IPS-18c (cell line): ENCODE data around the gene CRYGN.

Experiments
- H3K4me3 ChIP-seq: 2 replicates; pipeline ENCODE4 v1.7.0; 2013; ENCODE audit warnings: low read depth, mild to moderate bottlenecking, low read length, moderate library complexity; ENCODE audit not compliant: insufficient read depth
- H3K9me3 ChIP-seq: one replicate; pipeline ENCODE4 v1.6.1; 2013; ENCODE audit warnings: mild to moderate bottlenecking, low read length, moderate library complexity; ENCODE audit not compliant: control insufficient read depth, insufficient read depth

The CRYGN gene

DNA sequence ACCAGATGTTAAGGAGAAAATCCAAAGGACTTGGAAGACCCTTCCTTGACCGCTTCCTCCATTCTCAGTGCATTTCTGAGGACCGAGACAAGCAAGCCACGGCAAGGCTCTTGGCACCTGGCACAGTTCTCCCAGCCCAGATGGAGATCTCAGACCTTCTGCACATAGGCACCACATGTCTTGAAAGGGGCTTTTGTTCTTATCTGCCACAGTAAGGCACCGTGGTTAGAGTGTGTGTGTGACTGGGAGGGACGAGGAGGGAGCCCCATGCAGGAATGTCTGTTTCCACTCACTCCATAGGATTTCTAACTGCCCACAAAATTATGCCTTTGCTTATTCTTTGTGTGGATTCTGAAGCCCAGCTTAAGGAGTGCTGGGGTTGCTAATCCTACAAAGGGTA, 19.8 kb downstream of the CRYGN start:
- H3K4me3 ChIP-seq = no peak overlapping the region
- no peaks in the 10 kb centered on the region for H3K9me3 ChIP-seq

DNA sequence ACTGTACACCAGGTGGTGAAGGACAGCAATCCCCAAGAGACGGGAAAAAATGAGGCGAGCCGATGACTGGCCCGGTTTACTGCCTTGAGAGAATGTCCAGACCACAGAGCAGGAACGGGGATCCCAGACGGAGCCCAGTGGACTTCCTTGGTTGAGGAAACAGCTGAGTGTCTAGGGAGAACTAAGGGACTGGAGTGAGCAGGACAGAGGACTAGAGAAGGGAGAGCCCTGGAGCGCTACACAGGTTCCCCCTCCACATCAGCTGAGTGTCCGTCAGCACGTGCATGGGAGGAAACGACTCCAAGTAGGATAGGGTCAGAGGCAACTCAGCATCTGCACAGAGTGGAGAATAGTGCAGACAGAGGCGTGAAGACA, 23.0 kb downstream of the CRYGN start:
- Histone ChIP-seq H3K4me3 (no peak overlapping the region), H3K9me3 (no peaks in the 10 kb centered on the region)

DNA sequence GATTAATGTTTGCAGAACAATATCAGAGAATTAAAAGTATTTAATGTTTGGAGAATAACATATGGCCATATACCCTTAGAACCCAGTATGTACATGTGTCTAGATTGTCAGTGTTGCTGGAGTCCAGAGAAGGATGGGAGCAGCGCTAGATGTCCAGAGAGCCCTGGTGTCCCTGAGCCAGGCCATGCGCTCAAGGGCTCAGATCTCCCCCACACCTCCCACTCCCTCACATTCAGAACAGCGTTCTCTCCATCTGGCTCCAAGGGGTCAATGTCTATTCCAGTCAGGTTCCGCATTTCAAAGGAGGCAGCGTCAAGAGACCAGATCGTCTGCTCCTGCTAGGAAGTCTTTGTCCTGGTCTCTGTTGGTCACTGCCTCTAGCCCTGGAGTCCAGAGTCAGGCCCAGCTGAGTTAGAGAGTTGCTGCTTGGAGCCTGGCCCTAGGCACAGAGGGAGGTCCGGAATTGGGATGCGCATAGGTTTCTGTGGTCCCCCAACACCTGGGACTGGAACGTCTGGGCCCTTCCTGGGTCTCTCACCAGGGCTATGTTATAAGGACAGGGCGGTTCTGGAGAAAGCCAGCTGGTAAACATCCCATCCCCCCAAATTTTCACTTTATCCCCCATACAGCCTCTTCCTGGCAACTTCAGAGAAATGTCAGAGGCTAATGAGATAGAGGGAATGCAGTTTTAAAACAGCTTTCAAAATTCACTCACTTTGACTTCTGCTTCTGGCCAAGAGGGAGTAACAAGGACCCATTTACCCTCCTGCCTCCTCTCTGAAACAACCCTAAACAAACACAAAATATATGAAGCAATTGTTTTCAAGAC, 23.6 kb downstream of the CRYGN start:
- H3K4me3 ChIP-seq = no peak overlapping the region
- H3K9me3 ChIP-seq = no peaks in the 10 kb centered on the region

DNA sequence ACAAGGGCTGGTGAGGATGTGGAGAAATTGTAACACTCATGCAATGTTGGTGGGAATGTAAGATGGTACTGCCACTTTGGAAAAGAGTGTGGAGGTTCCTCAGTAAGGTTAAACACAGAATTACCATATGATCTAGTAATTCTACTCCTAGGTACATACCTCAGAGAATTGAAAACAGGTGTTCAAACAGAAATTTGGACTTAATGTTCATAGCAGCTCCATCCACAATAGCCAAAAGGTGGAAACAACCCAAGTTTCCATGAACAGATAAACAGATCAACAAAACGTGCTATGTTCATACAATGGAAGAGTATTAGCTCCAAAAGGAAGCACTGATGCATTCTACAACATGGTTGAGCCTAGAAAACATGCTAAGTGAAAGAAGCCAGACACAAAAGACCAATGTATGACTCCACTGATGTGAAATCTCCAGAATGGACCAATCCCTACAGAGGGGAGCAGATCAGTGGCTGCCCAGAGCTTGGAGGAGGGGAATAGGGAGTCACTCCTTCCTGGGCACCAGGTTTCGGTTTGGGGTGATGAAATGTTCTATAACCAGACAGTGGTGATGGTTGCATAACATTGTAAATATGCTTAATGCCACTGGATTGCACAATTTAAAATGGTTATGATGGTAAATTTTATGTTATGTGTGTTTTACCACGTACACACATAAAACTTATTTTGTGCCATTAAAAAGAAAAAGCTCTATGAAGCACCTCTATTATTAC, 24.4 kb downstream of the CRYGN start:
- H3K9me3 ChIP-seq = no peaks in the 10 kb centered on the region
- no peak overlapping the region for H3K4me3 ChIP-seq

DNA sequence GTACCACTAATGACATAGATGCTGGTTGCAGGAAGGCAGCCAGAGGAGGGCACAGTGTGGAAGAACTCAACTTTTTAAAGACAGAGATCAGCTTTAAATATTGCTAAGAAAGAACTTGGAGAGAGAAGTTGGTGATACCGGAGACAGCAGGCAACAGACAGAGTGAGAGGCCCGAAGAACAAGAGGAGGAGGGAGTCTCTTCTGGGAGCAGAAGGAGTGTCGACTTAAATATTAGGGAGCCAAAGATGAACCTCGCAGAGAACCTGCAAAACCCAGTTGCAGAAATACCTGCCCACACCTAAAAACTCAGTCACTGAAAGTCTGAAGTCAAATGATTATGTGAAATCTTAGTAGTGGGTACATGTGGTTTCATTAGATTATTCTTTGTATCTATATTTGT, 26.7 kb downstream of the CRYGN start:
- Histone ChIP-seq H3K4me3 (no peak overlapping the region), H3K9me3 (no peaks in the 10 kb centered on the region)

DNA sequence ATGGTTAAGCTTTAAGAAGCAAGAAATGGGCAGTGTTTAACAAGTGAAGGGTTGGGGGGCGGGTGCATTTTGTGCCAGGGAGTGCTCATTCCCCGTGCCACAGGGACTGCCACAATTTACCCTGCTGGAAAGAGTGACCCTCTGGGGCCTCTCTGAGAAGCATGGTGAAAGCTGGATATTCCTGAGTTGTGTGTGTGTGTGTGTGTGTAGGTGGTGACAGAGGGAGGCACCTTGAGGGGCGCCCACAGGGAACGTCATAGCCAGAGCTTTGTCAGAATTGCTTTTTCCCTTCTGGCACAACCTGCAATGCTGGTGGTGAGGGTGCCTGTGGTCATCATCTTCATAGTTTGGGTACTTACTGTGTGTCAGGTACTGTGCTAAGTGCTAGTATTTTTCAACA, 27.6 kb downstream of the CRYGN start:
- H3K4me3 ChIP-seq = no peak overlapping the region
- no peaks in the 10 kb centered on the region for H3K9me3 ChIP-seq

DNA sequence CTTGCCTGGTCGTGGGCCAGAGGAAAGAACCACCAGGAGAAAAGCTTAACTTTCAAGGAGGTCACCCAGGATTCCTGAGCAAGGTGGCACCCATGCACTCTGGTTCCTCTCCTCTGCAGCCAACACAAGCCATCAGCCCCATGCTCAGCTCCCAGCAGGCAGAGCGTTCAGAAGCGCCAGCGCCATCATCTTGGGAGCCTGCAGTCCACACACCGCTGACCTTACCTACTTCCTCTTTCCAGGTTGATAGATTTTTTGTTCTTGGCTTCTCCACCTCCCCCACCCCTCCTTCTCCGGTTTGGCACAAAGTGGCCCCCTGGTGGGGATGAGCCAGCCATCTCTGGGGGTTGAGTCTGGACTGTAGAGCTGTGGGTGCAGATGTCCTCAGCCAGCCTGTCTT, 28.4 kb downstream of the CRYGN start:
- peak overlapping the region; percentile 85 for H3K4me3 ChIP-seq
- no peaks in the 10 kb centered on the region for H3K9me3 ChIP-seq

DNA sequence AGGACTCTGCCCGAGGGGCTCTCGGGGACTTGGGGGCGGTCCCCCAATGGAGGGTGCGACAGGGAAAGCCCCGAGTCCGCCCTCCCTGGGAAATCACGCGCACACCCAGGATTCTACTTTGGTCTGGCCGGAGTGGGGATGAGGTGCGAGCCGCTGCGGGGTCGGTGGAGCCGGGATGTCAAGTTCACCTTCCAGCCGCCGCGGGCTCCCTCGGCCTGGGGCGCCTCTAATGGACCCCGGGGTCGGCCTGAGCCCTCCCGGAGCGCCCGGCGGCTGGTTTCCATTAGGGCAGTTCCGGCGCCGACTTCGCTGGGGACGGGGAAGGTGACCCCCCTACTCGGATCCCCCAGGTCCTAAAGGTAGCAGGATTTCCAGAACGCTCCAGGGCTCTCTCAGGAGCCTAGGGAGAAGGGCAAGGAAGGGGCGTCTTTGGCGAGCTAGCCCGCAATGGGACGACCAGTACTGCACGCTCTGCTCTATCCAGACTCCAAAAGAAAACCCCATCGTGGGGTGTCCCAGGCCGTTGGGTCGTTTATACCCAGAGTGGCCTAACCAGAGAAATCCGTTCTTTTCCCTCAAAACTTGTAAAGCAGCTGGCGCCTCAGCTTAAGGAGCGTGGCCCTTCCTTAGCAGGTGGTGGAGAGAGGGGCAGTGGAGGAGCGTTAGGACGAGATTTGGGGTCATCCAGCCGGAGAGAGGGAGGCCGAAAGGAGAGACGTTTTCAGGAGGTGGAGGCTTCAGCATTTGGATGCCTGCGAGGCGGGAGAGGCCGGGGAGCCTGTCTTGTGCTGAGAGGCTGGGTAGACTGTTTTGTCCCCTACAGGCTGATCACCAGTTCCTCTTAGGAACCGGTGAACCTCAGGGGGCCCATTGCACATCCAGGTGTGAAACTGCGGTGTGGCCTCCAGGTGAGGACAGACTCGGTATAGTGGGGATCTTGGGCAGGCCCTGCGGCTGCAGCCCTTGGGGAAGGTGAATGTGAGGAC, 29.2 kb downstream of the CRYGN start:
- H3K9me3 ChIP-seq = no peaks in the 10 kb centered on the region
- peak overlapping the region; percentile 85 for H3K4me3 ChIP-seq

DNA sequence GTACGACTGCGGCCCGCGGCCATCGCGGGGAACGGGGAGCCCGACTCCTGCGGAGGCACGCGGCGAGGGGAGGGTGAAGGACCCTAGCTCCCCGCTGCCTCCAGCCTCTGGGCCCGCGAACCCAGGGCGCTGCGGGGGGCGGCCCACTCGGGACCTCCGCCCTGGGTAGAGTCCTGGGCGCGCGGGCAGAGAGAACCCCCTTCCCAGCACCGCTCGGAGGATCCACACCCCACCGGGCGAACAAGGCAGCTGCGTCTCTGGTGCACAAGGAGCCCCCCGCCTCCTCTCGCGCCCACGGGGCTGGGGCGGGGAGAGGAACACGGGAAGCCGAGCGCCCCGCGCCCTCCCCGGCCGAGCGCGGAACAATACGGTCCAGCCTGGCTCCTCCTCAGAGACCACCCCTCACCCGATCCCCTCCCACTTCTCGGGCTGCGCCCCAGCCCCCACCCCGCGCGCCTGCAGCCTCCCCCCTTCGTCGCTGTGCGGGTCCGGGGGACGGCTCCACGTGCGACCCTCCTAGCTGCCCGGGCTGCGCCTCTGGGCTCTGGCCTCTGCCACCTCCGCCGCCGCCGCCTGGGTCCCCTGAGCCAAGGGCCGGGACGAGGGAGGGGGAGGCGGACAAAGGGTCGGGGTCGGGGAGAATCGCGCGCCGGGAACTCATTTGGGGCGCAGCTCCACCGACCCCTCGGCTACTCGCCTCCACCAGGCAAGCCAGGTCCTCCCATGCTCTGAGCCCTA, 30.1 kb downstream of the CRYGN start, which contains the start of gene WDR86:
TSS of gene WDR86 (minus strand) at position 372 of the 738 bp plus-strand sequence. CDS start 449 bp downstream, outside the sequence.
- Histone ChIP-seq H3K4me3 (peak within 1 kb of the TSS; percentile 85), H3K9me3 (no peaks in the 10 kb centered on the region)

DNA sequence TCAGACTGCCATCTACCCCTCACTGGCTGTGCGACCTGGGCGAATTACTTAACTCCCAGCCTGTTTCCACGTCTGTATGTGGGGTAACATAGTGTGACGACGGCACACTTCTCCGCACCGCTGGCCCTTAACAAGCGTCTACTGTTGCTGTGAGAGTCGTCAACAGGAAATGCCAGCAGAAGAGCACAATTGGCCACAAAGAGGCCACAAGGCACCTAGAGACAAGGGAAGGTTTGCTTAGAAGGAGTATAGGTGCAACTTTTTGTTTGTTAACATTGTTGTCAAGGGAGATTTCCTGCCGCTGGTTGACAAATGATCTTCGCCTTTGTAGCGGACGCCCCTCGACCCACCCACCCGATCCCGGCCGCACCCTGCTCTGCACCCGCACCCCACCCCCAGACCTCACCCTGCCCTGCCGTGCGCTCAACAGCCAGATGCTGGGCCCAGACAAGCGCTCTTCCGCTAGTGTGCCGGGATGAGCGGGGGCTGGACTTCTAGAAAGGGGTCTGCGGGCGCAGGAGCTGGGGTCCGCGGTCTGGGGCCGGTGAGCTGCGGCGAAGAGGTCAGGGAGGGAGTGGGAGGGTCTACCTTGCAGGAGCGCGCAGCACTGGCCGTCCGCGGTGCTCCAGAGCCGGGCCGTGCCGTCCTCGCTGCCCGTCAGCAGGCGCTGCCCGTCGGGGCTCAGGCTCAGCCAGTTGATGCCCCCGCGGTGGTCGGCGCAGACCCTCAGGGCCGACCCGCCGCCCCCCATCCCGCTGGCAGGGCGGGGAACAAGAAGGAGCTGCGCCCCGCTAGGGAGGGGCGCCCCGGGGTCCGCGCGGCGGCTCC, 30.9 kb downstream of the CRYGN start:
- Histone ChIP-seq H3K4me3 (peak overlapping the region; percentile 85), H3K9me3 (no peaks in the 10 kb centered on the region)

DNA sequence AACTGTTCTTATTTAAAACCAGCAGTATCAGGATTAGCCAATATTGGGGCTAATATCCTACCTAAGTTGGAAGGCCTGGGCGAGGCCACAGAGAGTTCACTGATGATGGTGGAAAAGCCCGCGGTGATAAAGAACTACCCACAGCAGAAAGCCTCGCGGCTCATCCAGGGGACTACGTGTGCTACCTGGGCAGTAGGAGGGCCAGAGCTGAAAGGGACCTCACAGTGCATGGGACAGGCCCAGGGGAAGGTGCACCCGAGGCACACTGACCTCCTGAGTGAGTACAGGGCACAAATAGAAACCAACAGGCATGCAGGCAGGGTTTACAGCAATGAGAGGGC, 31.5 kb downstream of the CRYGN start:
- Histone ChIP-seq H3K9me3 (no peaks in the 10 kb centered on the region), H3K4me3 (peak overlapping the region; percentile 85)

DNA sequence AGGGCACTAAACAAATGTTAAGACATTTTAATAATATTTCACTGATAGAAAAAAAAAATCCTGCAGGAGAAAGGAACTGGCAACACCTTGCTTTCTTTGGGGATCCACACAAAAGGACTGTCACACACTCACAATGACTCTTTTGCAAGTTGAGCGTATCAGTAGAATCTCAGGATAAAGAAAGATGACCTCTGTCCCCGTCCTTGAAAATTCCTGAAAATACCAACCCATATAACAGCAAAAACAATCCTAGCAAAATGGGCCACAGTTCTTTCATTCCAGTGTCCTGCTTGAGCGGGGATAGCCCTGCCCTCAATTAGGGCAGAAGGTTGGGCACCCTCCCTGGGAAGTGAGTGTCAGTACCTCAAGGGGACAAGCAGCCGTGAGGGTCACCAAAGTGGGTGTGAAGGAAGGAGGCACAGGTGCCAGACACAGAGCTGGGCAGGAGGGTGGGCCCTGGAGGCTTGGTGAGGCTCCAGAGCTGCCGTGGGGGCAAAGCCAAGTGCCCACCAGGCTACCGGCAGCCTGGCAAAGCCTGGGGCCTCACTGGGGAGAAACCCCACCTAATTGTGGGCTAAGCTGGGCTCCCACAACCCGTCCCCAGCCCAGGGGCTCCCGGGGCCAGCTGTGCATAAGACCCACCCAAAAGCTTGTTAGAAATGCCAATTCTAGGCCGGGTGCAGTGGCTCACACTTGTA, 32.9 kb downstream of the CRYGN start:
- Histone ChIP-seq H3K4me3 (no peak overlapping the region), H3K9me3 (no peaks in the 10 kb centered on the region)

DNA sequence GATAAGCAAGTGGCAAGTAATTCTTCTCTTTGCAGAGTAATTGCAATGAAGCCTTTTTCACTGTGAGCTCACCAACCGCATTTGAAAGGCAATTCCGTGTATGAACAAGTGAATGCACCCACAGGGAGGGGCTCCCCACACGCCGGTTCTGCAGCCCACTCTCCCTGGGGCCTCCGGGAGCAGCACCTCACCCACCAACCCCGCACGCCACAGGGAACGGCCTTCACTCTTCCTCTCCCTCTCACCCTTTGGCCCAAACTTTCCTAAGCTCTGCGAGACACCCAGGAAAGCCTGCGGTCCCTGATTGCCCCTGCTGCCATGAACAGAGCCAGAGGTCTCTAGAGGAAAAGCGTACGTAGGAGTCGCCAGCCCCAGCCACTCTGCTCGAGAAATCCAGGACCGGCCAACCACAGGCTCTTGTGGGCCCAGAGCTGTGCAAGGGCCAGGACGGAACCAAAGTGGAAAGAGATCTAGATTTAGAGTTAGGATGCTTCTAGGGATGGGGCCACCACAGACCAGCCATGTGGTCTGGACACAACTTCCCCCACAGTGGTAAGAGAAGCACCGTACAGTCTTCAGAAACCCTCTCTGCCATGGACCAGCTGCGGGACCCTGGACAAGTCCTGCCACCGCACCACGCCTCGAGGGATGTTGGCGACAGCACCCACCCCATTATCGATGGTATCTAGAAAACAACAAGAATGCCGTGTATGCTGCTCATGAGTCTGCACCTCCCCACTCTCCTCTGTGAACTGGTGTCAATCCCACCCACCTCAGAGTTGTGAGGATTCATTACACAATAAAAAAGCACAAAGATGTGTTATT, 33.7 kb downstream of the CRYGN start:
- Histone ChIP-seq H3K4me3 (no peak overlapping the region), H3K9me3 (no peaks in the 10 kb centered on the region)

DNA sequence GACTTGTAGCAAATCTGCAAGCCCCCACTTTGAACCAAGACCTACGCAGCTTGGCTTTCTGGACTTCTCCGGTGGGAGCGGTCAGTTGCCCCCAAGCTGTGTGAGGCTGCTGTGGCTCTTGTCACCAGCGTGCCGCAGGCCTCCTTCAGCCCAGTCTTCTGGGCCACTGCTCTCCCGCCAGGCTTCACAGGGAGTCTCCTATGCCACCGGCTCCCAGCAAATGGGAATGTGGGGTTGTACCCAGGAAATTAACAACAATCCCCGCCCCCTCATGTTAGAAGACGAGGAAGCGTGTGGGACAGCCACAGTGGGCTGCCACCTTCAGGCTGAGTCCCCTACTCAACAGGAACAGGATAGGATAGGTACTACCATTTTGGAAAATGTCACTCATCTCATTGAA, 34.4 kb downstream of the CRYGN start:
- Histone ChIP-seq H3K4me3 (no peak overlapping the region), H3K9me3 (no peaks in the 10 kb centered on the region)

DNA sequence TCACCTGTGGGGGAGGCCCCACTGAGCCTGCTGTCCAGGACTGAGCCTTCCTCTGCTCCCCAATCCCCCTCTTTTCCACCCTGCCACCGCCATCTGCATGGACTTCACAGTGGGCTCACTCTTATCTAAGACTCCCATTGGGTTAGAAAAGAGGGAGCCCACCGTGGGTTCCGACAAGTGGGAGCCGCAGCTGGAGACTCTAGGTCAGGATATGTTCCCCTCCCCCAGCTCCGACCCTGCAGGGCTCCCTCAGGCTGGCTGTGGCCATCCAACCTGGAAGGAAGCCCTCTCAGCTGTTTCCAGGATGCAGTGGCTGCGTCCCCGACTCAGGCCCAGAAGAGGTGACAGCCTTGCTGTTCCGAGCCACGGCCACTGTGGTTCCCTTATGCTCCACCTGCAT, 34.9 kb downstream of the CRYGN start:
- Histone ChIP-seq H3K4me3 (no peak overlapping the region), H3K9me3 (no peaks in the 10 kb centered on the region)
